ENCODE results near the gene SLC34A3.

SLC34A3 gene

DNA sequence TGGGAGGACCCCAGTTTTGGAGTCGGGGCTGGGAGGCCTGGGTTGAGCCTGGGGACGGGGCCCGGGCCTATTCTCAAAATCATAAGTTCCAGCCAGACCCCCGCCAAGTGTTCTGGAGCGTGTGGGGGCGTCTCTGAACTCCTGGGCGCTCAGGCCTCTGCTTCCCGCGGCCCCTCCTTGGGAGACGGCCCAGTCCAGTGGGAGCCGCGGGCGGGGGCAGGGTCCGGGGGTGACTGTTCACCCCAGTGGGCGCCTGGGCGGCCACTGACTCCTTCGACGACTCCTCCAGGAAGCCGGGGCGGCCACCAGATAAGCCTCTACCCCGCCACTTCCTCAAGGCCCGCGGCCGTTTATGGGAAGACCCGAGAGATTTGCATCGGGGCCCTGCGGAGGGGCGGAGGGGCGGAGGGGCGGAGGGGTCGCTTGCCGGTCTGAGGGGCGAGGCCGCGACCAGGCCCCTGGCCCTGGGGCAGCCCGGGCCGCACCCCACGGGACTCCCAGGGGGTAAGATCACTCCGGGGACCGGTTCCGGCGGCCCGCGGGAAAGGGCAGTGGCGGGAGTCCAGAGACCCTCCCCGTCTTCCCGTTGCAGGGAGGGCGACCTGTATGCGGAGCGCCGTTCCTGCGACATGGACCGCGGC, 47.5 kb downstream of the SLC34A3 start:
- DNase-seq = no peak

DNA sequence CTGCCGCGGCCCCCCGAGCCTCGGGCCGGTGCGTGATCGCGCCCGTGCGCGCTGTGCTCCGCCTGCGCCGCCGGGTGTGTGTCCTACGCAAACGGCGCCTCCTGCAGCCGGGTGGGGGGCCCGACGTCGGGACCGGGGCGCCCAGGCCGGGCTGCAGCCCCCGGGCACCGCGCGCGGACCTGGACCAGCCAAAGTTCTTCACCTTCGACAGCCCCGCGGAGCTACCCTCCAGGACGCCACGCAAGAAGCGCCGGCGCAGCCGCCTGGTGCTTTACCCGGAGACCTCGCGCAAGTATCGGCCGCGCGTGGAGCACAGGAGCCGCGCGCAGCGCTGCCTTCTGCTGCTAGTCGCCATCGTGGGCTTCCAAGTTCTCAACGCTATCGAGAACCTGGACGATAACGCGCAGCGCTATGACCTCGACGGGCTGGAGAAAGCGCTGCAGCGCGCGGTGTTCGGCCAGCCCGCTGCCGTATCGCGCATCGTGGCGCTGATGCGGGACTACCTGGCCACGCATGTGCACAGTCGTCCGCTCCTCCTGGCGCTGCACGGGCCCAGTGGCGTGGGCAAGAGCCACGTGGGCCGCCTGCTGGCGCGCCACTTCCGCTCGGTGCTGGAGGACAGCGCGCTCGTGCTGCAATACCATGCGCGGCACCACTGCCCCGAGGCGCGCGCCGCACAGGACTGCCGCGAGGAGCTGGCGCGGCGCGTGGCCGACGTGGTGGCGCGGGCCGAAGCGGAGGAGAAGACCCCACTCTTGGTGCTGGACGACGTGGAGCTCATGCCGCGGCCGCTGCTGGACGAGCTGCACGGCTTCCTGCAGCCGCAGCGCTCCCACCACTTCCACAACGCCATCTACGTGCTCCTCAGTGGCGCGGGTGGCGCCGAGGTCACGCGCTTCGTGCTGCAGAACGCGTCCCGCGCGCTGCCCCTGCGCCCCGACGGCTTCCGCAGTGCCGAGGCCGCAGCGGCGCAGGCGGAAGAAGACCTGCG, 48.3 kb downstream of the SLC34A3 start:
- no peak for DNase-seq

DNA sequence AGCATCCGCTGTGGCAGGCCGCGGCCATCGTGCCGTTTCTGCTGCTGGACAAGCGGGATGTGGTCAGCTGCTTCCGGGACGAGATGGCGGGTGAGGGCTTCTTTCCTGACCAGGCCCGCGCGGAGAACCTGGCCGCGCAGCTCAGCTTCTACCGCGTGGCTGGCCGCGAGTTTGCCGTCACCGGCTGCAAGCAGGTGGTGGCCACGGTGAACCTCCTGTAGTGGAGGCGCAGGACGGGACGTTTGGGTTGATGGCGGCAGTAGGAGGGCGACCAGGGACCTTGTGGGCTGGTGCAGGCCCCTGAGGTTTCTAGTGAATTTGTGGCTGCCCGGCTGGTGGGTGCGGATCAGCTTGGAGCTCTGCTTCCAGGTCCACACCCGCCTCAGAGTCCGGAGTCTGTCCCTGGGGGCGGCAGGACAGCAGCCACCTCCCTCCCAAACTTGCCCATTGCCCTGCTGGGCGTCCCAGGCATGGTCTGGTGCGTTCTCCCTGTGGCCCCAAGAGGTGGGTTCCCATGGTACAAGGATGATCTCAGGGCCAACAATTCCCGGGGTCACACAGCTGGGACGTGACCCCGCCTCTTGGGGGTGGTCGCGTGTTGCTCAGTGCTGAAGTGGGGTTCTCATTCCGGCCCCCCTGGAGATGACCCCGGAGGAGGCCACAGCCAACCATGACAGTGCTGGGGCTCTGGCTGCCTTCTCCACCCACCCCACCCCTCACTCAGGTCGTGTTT, 49.2 kb downstream of the SLC34A3 start:
- no peak for DNase-seq

DNA sequence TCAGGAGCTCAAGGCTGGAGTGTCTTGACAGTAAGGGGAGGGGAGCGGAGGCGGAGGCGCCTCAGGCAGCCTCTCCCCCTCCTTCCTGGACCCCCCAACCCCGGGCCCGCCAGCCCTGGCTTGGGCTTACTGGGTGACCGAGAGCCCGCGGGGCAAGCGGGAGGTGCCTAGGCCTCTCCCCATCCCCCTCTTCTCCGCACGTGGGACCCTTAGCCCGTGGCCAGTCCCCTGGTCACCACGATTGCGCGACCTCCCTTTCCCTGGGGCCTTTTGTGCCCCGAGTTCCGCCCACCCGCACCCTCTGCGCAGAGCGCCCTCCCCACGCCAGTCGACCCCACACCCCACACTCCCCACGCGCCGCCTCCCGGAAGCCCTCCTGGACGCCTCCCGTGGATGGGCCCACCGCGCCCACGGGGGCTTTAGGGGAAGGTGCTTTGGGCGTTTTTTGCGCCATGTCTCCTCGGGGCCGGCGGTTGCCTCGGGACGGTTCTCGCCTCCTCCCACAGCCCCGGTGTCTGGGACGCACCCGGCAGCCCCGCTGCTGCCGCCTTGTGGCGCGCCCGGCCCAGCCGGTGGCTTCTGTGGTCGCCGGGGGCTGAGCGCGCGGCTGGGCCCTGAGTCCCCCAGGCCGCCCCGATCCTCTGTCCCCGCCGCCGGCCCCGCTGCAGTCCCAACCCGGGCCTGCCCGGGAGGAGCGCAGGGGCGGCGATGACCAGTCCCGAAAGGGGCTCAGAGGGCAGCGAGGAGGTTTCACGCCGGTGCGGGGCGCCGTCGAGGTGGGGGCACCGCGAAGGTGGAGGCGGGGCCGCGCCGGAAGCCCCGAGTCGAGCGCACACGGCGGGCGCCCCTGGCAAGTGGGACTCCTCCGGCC, 50.0 kb downstream of the SLC34A3 start:
- DNase-seq = no peak

DNA sequence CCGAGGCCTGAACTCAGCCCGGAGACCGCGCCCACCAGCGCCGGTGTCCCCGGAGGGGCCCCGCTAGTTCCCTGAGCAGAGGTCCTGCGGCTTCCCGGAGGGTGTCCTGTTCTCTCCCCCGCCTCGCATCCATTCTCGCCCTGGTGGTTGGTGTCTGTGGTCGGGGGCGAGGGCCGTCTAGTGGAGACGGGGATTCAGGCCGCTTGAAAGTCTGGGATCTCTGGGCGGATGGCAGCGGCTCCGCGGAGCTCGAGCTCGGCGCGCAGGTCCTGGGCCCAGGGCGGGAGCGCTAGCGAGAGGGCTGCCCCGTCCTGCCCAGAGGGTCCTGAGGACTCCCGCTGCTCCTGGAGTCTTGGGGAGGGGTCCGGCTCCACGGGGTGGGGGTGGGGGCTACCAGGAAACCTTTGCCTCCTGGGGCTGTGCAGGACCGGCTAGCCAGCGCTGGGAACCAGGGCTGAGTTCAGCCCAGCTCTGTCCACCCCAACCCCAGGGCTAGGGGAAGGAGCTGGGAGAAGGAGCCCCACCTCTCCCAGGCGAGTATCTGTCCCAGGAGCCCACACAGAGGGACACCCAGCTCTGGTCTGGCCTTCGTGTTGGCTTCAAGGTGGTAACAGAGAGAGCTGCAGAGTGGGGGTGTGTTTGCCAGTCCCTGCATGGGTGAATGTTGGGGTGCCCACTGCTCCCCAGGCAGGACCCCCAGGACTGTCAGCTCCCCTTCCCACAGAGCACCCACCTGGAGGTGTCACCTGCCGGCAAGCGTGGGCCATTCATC, 50.8 kb downstream of the SLC34A3 start:
- no peak for DNase-seq
